SK-N-SH (cell line): ENCODE measurements around the gene GPR146. TPM values are rescaled to one million over a fixed set of nuclear protein-coding genes. Genes with fewer than 3 reads are reported as not detected.

ENCODE experiments used
- CTCF ChIA-PET: fragments of 300-600, 350-600 bp; formaldehyde crosslinking; extraction: SDS; loops from one replicate; lab custom pipeline; 2021; lab: Yijun Ruan, JAX
- POLR2A ChIA-PET: fragments of 350-600 bp; sonication (Branson Sonifier 250); formaldehyde crosslinking; extraction: SDS; loops from one replicate; lab custom pipeline; 2020; ENCODE audit warnings: antibody characterized with exemption, inconsistent platforms; lab: Yijun Ruan, JAX
- DNase-seq: peaks from one replicate; pipeline ENCODE4 v3.0.0; 2012
- H2AFZ ChIP-seq: fragments of 200-600 bp; sonication (generic); 2 replicates; pipeline ENCODE4 v1.8.1; 2016; ENCODE audit warnings: antibody characterized with exemption, mild to moderate bottlenecking, low read depth
- H3F3A ChIP-seq: fragments of 200-600 bp; sonication (generic); replicated peaks from 2 replicates; pipeline ENCODE3; 2016; ENCODE audit warnings: antibody characterized with exemption, mild to moderate bottlenecking; ENCODE audit not compliant: insufficient read depth
- H3K27ac ChIP-seq, 2 experiments: fragments of 200-500 bp in 1 of 2; fragments of 200-600 bp in 1 of 2; sonication (Bioruptor generic) in 1 of 2; sonication (generic), shearing (Covaris generic) in 1 of 2; 2 replicates each; pipeline versions ENCODE4 v1.5.1 to v1.6.1; 2014 to 2016; ENCODE audit warnings: low read depth in 2 of 2, inconsistent platforms in 1 of 2, low read length in 1 of 2, mild to moderate bottlenecking in 1 of 2, mixed read lengths in 1 of 2
- H3K27me3 ChIP-seq: fragments of 200-600 bp; sonication (generic), shearing (Covaris generic); 2 replicates; pipeline ENCODE4 v1.6.1; 2016; ENCODE audit warnings: mixed run types; ENCODE audit not compliant: insufficient read depth
- H3K36me3 ChIP-seq, 2 experiments: fragments of 200-500 bp in 1 of 2; fragments of 200-600 bp in 1 of 2; sonication (Bioruptor generic) in 1 of 2; sonication (generic) in 1 of 2; replicated peaks in 1 of 2; 2 replicates each; pipeline versions ENCODE3 to v1.5.1; 2014 to 2016; ENCODE audit warnings: low read length in 1 of 2, mild to moderate bottlenecking in 1 of 2; ENCODE audit not compliant: insufficient read depth in 2 of 2, control insufficient read depth in 1 of 2
- H3K4me1 ChIP-seq, 2 experiments: fragments of 200-500 bp in 1 of 2; fragments of 200-600 bp in 1 of 2; sonication (Bioruptor generic) in 1 of 2; sonication (generic), shearing (Covaris generic) in 1 of 2; 2 replicates each; pipeline versions ENCODE4 v1.5.1 to v1.6.1; 2014 to 2016; ENCODE audit warnings: low read depth in 1 of 2, low read length in 1 of 2, mixed run types in 1 of 2; ENCODE audit not compliant: insufficient read depth in 2 of 2, control insufficient read depth in 1 of 2
- H3K4me2 ChIP-seq: fragments of 200-600 bp; sonication (generic), shearing (Covaris generic); 2 replicates; pipeline ENCODE4 v1.6.1; 2017; ENCODE audit warnings: mixed run types
- H3K4me3 ChIP-seq, 2 experiments: fragments of 200-500 bp in 1 of 2; fragments of 200-600 bp in 1 of 2; sonication (Bioruptor generic) in 1 of 2; sonication (generic), shearing (Covaris generic) in 1 of 2; 2 replicates each; pipeline versions ENCODE4 v1.5.1 to v1.8.1; 2014 to 2016; ENCODE audit warnings: low read depth in 2 of 2, inconsistent platforms in 1 of 2, low read length in 1 of 2, mild to moderate bottlenecking in 1 of 2, mixed read lengths in 1 of 2, moderate library complexity in 1 of 2
- H3K79me2 ChIP-seq: fragments of 200-600 bp; sonication (generic); 2 replicates; pipeline ENCODE4 v1.8.1; 2017; ENCODE audit warnings: mild to moderate bottlenecking; ENCODE audit not compliant: insufficient read depth
- H3K9ac ChIP-seq: fragments of 200-600 bp; sonication (generic); 2 replicates; pipeline ENCODE4 v1.6.1; 2017; ENCODE audit warnings: mixed run types
- H3K9me2 ChIP-seq: fragments of 200-600 bp; sonication (generic); 2 replicates; pipeline ENCODE4 v1.6.1; 2017; ENCODE audit warnings: mixed run types
- H3K9me3 ChIP-seq: fragments of 200-600 bp; sonication (generic); 2 replicates; pipeline ENCODE4 v1.6.1; 2017; ENCODE audit warnings: mixed run types, mild to moderate bottlenecking, moderate library complexity
- H4K20me1 ChIP-seq: fragments of 200-600 bp; sonication (generic); 2 replicates; pipeline ENCODE4 v1.6.1; 2017; ENCODE audit warnings: mild to moderate bottlenecking, mixed run types; ENCODE audit not compliant: insufficient read depth
- CHD2 ChIP-seq: fragments of 150-350 bp; IDR thresholded peaks from 2 replicates; pipeline ENCODE4 v1.6.1; 2018; ENCODE audit warnings: low read length; ENCODE audit not compliant: partially characterized antibody
- ELF1 ChIP-seq: IDR thresholded peaks from 2 replicates; pipeline ENCODE4 v1.4.0; 2012
- EZH2phosphoT487 ChIP-seq: fragments of 200-600 bp; sonication (generic); IDR thresholded peaks from 2 replicates; pipeline ENCODE4 v1.6.1; 2017; ENCODE audit warnings: low read depth, mixed run types, mild to moderate bottlenecking, antibody characterized with exemption, moderate library complexity, borderline replicate concordance
- FOXM1 ChIP-seq: IDR thresholded peaks from 2 replicates; pipeline ENCODE4 v1.4.0; 2012; ENCODE audit warnings: low read depth, mild to moderate bottlenecking
- GATA2 ChIP-seq: sonication (generic); formaldehyde crosslinking; IDR thresholded peaks from 2 replicates; pipeline ENCODE4 v1.5.0; 2020; ENCODE audit warnings: mild to moderate bottlenecking, missing genetic modification reagents
- JUND ChIP-seq: IDR thresholded peaks from 2 replicates; pipeline ENCODE4 v1.4.0; 2012
- MAX ChIP-seq: IDR thresholded peaks from 2 replicates; pipeline ENCODE4 v1.4.0; 2012; ENCODE audit warnings: low read depth
- MEF2A ChIP-seq: IDR thresholded peaks from 2 replicates; pipeline ENCODE4 v1.4.0; 2012; ENCODE audit warnings: low read depth, borderline replicate concordance
- NRF1 ChIP-seq: IDR thresholded peaks from 2 replicates; pipeline ENCODE4 v1.6.1; 2012; ENCODE audit warnings: low read depth, mild to moderate bottlenecking, low read length
- PBX3 ChIP-seq: IDR thresholded peaks from 2 replicates; pipeline ENCODE4; 2012
- POLR2AphosphoS5 ChIP-seq: IDR thresholded peaks from 2 replicates; pipeline ENCODE4 v1.6.1; 2012; ENCODE audit warnings: low read depth, low read length
- RAD21 ChIP-seq: IDR thresholded peaks from 2 replicates; pipeline ENCODE4 v1.6.1; 2012; ENCODE audit warnings: mild to moderate bottlenecking, low read length
- RXRA ChIP-seq: IDR thresholded peaks from 2 replicates; pipeline ENCODE4 v1.4.0; 2012; ENCODE audit warnings: low read depth, mild to moderate bottlenecking, borderline replicate concordance
- SIN3A ChIP-seq: IDR thresholded peaks from 2 replicates; pipeline ENCODE4 v1.6.1; 2012; ENCODE audit warnings: low read depth, mild to moderate bottlenecking, low read length, moderate library complexity, borderline replicate concordance
- SMC3 ChIP-seq: IDR thresholded peaks from 2 replicates; pipeline ENCODE4 v1.6.1; 2012; ENCODE audit warnings: low read depth, low read length, improper control_type of control experiment
- TAF1 ChIP-seq: IDR thresholded peaks from 2 replicates; pipeline ENCODE4 v1.6.1; 2012; ENCODE audit warnings: low read depth, mild to moderate bottlenecking, low read length, moderate library complexity, borderline replicate concordance
- TCF12 ChIP-seq: IDR thresholded peaks from 2 replicates; pipeline ENCODE4 v1.4.0; 2012
- TEAD4 ChIP-seq: IDR thresholded peaks from 2 replicates; pipeline ENCODE4 v1.4.0; 2012; ENCODE audit warnings: mild to moderate bottlenecking, borderline replicate concordance; ENCODE audit not compliant: insufficient read depth
- ZBTB33 ChIP-seq: IDR thresholded peaks from 2 replicates; pipeline ENCODE4 v1.4.0; 2012; ENCODE audit warnings: low read depth, borderline replicate concordance
- WGBS: methylation state at CpG from one replicate; pipeline ENCODE4 v1.1.6; 2017; ENCODE audit warnings: low lambda C conversion rate; 5-methylcytosine and 5-hydroxymethylcytosine counted together
- polyA plus RNA-seq, 3 experiments: library from polyadenylated mRNA; depleted of rRNA; stranded (reverse); fragments of >200 nt; gene quantifications; 2 replicates each; pipeline ENCODE4 v1.2.3, GENCODE V29; 2012
- TF ChIP-seq, protein P1 (sequence below): fragments of 200-600 bp; sonication (generic); IDR thresholded peaks from 2 replicates; pipeline ENCODE4 v1.6.1; 2017; ENCODE audit warnings: antibody characterized with exemption, mild to moderate bottlenecking, moderate library complexity

The GPR146 gene
- polyA plus RNA-seq, 1 of the 3 experiments (the other 2 are of a cell fraction): 1.4 TPM

DNA sequence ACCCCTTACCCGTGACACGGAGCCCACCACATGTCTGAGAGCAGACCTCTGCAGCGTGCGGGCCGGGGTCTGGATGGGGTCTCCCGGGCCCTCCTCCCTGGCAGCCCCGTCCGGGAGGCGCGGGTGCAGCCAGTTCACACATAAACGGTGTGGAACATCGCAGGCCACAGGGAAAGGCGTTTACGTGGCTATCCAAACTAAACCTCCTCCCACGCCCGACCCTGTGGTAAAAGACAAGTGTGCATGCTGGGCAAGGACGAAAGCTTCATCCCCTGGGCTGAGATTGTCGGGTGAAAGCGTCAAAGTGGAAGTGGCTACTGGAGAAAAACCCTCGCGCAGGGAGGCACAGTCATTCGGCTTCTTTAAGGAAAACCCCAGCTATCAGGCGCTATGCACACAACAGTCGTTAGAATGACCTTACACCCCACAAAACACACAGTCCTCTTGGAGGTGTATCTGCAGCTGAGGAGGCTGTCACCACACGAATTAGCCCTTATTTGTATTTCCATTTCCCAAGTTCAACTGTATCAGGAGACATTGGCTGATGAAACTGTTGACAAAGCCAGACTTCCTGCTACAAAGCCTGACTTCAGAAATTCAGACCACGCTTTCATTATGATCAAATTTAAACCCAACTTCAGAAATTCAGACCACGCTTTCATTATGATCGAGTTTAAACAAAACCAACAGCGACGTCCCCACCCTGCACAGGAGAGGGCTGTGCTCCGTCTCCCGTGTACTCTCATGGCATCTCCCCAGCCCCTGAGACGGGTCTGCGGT, 58.9 kb downstream of the GPR146 start:
- Histone ChIP-seq H3K9me2 (no peaks in the 10 kb centered on the region), H3K9me3 (no peaks in the 10 kb centered on the region), H3K79me2 (peaks cover 11% of the 10 kb centered on the region; the same call in 1 of the 2 replicates), H4K20me1 (peaks cover 16% of the 10 kb centered on the region), H3K36me3 (peaks cover 0 to 11% of the 10 kb centered on the region in 2 experiments), H3K4me2 (no peak overlapping the region), H3K27ac (no peak overlapping the region), H2AFZ (no peak overlapping the region), H3K27me3 (no peaks in the 10 kb centered on the region), H3F3A (no peaks in the 10 kb centered on the region), H3K4me3 (no peak overlapping the region), H3K9ac (no peak overlapping the region), H3K4me1 (peaks cover 6 to 22% of the 10 kb centered on the region in 2 experiments; a peak in 2 of 4 replicates)
- TF ChIP-seq MEF2A: no peak
- TF ChIP-seq PBX3: no peak
- TF ChIP-seq, protein P1, sequence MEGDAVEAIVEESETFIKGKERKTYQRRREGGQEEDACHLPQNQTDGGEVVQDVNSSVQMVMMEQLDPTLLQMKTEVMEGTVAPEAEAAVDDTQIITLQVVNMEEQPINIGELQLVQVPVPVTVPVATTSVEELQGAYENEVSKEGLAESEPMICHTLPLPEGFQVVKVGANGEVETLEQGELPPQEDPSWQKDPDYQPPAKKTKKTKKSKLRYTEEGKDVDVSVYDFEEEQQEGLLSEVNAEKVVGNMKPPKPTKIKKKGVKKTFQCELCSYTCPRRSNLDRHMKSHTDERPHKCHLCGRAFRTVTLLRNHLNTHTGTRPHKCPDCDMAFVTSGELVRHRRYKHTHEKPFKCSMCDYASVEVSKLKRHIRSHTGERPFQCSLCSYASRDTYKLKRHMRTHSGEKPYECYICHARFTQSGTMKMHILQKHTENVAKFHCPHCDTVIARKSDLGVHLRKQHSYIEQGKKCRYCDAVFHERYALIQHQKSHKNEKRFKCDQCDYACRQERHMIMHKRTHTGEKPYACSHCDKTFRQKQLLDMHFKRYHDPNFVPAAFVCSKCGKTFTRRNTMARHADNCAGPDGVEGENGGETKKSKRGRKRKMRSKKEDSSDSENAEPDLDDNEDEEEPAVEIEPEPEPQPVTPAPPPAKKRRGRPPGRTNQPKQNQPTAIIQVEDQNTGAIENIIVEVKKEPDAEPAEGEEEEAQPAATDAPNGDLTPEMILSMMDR: no peak
- no peak for TF ChIP-seq NRF1
- no peak for TF ChIP-seq JUND
- TF ChIP-seq SMC3: no peak
- no peak for TF ChIP-seq SIN3A
- no peak for TF ChIP-seq TEAD4
- TF ChIP-seq TAF1: no peak
- TF ChIP-seq RXRA: no peak
- TF ChIP-seq FOXM1: no peak
- no peak for TF ChIP-seq TCF12
- no peak for TF ChIP-seq CHD2
- TF ChIP-seq RAD21: no peak
- no peak for TF ChIP-seq GATA2 (CRISPR knock-in tag)
- TF ChIP-seq POLR2AphosphoS5: no peak
- no peak for TF ChIP-seq MAX
- TF ChIP-seq ELF1: no peak
- TF ChIP-seq ZBTB33: no peak
- TF ChIP-seq EZH2phosphoT487: no peak
- no peak for DNase-seq
- WGBS: 91% methylated on average over 34 of the region's 34 CpGs
- CTCF ChIA-PET: interaction anchor here (0.9 to 9.8 kb wide), 4 partner anchors 16 to 110 kb away, joined by 3 to 79 read pairs (median 32); partner anchors contain the start of gene GPER1
- POLR2A ChIA-PET: no interaction called here
